ENCODE data around the gene DLGAP4.

DLGAP4 gene

GRCh38 chr20:36266189-36266588 lies 40.0 kb upstream of the DLGAP4 start:
- TF ChIP-seq CTCF (conservative IDR thresholded peaks at IDR 0.05; ENCODE audit: low read depth, low read length): no peak
- H3K4me3 ChIP-seq (ENCODE audit: low read depth, low read length): no peak overlapping the region
- no peak for DNase-seq (ENCODE audit: low read depth)

GRCh38 chr20:36267605-36268381 lies 38.3 kb upstream of the DLGAP4 start:
- no peak for TF ChIP-seq CTCF (conservative IDR thresholded peaks at IDR 0.05; ENCODE audit: low read depth, low read length)
- no peak for DNase-seq (ENCODE audit: low read depth)
- H3K4me3 ChIP-seq (ENCODE audit: low read depth, low read length): no peak overlapping the region

GRCh38 chr20:36268440-36269342 lies 37.4 kb upstream of the DLGAP4 start:
- no peak for TF ChIP-seq CTCF (conservative IDR thresholded peaks at IDR 0.05; ENCODE audit: low read depth, low read length)
- no peak overlapping the region for H3K4me3 ChIP-seq (ENCODE audit: low read depth, low read length)
- no peak for DNase-seq (ENCODE audit: low read depth)

- no peak for TF ChIP-seq CTCF (conservative IDR thresholded peaks at IDR 0.05; ENCODE audit: low read depth, low read length)
- H3K4me3 ChIP-seq (ENCODE audit: low read depth, low read length): no peak overlapping the region
- DNase-seq (ENCODE audit: low read depth): no peak
These were observed 36.6 kb upstream of the DLGAP4 start for GRCh38 chr20:36269507-36269906.

GRCh38 chr20:36270744-36271638 lies 35.1 kb upstream of the DLGAP4 start:
- no peak overlapping the region for H3K4me3 ChIP-seq (ENCODE audit: low read depth, low read length)
- DNase-seq (ENCODE audit: low read depth): no peak
- no peak for TF ChIP-seq CTCF (conservative IDR thresholded peaks at IDR 0.05; ENCODE audit: low read depth, low read length)

- no peak for TF ChIP-seq CTCF (conservative IDR thresholded peaks at IDR 0.05; ENCODE audit: low read depth, low read length)
- no peak overlapping the region for H3K4me3 ChIP-seq (ENCODE audit: low read depth, low read length)
- no peak for DNase-seq (ENCODE audit: low read depth)
These were observed 34.2 kb upstream of the DLGAP4 start for GRCh38 chr20:36271639-36272546.
